Measurements from ENCODE around the gene LRP5. TPM values are rescaled to one million over a fixed set of nuclear protein-coding genes. Genes with fewer than 3 reads are reported as not detected.

LRP5 gene
- total RNA-seq, 1 experiment from 2014 or later: 55.2 TPM

DNA sequence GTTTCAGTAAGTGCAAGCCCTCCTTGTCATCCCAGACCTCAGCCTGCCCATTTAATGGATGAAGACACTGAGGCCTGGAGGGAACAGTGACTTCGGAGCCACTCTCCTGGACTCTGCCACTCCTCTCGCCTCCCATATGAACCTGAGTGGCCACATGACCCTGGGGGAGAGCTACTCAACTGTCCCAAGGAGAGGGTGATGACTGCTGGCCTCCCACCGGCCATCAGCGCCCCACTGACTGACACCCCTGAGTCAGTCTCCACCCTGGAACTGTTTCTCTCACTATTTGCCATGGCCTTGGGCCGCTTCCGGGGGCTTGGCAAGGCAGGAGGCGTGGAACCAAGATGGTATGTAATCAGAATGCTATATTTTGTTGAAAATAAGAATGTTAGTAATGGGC is 17.1 kb downstream of the LRP5 start (continued):
- TF ChIP-seq, protein P1, sequence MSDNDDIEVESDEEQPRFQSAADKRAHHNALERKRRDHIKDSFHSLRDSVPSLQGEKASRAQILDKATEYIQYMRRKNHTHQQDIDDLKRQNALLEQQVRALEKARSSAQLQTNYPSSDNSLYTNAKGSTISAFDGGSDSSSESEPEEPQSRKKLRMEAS (IDR thresholded peaks at IDR 0.05): no peak

DNA sequence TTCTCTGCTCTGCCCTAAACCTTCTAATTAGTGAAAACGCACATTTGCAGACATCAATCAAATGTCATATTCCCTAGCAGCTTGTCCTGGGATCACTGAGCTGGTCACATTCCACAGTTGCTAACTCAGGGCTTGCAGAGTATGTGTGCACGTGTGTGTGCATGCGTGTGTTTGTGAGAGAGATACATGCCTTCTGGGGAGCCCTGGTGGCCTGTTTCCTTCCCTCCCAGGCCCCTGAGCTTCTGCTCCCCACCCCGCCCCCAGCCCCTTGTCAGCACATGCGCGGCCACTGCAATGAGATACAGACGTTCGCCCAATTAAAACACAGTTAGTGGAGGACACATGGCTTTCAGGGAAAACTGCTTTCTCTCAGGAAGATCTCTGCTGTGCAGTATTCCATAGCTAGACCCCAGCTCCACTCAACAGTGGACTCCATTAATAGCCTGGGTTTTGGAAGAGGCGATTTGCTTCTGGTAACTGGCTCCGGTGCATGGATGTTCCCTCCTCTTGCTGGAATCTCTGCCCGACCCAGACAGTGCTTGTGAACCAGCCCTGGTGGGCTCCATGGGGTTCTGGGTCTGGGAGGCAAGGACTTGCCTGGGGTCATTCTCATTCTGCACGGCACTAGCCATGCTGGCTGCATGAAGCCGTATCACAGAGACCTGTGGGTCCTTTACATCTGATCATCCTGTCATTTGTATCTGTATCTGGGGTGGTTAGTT is 17.7 kb downstream of the LRP5 start:
- H3K4me1 ChIP-seq (ENCODE audit: control insufficient read depth in 1 of 2, insufficient read depth in 2 of 2, low read length in 2 of 2): peaks cover 0 to 5% of the 10 kb centered on the region in 2 experiments; a peak in 1 of 4 replicates
- no peak overlapping the region for H3K27ac ChIP-seq (ENCODE audit: low read depth, low read length)
- no peak overlapping the region for H3K4me2 ChIP-seq (ENCODE audit: low read length)
- no peak overlapping the region for H3K9ac ChIP-seq (ENCODE audit: low read length)
- TF ChIP-seq RAD21 (IDR thresholded peaks at IDR 0.05; ENCODE audit: low read depth) (no peak), ZFX (IDR thresholded peaks at IDR 0.05) (no peak), JUND (IDR thresholded peaks at IDR 0.05) (no peak), ELF1 (IDR thresholded peaks at IDR 0.05; ENCODE audit: borderline replicate concordance, low read depth) (no peak), SP1 (IDR thresholded peaks at IDR 0.05; ENCODE audit: low read depth) (no peak), ZNF274 (IDR thresholded peaks at IDR 0.05; ENCODE audit: low read depth, low read length) (no peak), TCF7L2 (IDR thresholded peaks at IDR 0.05; ENCODE audit: borderline replicate concordance, extremely low read depth, insufficient read depth, insufficient read length) (no peak), POLR2AphosphoS5 (IDR thresholded peaks at IDR 0.05; ENCODE audit: low read depth, low read length) (no peak), POLR2A (IDR thresholded peaks at IDR 0.05; ENCODE audit: borderline replicate concordance, extremely low read depth, insufficient read depth, insufficient read length) (no peak), FOSL1 (IDR thresholded peaks at IDR 0.05; ENCODE audit: low read depth) (no peak)
- TF ChIP-seq, protein P2, sequence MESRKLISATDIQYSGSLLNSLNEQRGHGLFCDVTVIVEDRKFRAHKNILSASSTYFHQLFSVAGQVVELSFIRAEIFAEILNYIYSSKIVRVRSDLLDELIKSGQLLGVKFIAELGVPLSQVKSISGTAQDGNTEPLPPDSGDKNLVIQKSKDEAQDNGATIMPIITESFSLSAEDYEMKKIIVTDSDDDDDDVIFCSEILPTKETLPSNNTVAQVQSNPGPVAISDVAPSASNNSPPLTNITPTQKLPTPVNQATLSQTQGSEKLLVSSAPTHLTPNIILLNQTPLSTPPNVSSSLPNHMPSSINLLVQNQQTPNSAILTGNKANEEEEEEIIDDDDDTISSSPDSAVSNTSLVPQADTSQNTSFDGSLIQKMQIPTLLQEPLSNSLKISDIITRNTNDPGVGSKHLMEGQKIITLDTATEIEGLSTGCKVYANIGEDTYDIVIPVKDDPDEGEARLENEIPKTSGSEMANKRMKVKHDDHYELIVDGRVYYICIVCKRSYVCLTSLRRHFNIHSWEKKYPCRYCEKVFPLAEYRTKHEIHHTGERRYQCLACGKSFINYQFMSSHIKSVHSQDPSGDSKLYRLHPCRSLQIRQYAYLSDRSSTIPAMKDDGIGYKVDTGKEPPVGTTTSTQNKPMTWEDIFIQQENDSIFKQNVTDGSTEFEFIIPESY (IDR thresholded peaks at IDR 0.05; ENCODE audit: extremely low read depth, insufficient replicate concordance, low read length): no peak
- TF ChIP-seq, protein P3, sequence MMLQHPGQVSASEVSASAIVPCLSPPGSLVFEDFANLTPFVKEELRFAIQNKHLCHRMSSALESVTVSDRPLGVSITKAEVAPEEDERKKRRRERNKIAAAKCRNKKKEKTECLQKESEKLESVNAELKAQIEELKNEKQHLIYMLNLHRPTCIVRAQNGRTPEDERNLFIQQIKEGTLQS (IDR thresholded peaks at IDR 0.05): no peak
- RAD21 ChIA-PET (ENCODE audit: low non-redundant PET in 1 of 2, low total read pairs in 2 of 2, uncharacterized antibody in 2 of 2, unreplicated experiment in 2 of 2): no interaction called here
- no TSS peak for BruUV-seq (replicated peaks)
- H3K27me3 ChIP-seq (ENCODE audit: insufficient read depth, low read length): no peaks in the 10 kb centered on the region
- DNase-seq (ENCODE audit: low read depth, low spot score) (no peak), ATAC-seq (no peak)
- no peaks in the 10 kb centered on the region for H3K9me2 ChIP-seq (ENCODE audit: insufficient read depth)
- H2AFZ ChIP-seq (ENCODE audit: low read depth, low read length, poor library complexity, severe bottlenecking): no peak overlapping the region
- intact Hi-C loops (cut with micrococcal nuclease): no loop called here
- CTCF ChIA-PET: no interaction called here
- POLR2A ChIA-PET: interaction anchor here (2.0 kb wide), 1 partner anchor 13 kb away, joined by 5 read pairs; no protein-coding TSS in a partner anchor
- H3K36me3 ChIP-seq (ENCODE audit: control insufficient read depth in 1 of 2, insufficient read depth in 2 of 2, low read length in 2 of 2): no peaks in the 10 kb centered on the region
- H4K20me1 ChIP-seq (ENCODE audit: insufficient read depth): no peaks in the 10 kb centered on the region
- no peaks in the 10 kb centered on the region for H3K9me3 ChIP-seq (ENCODE audit: control insufficient read depth in 1 of 2, insufficient read depth in 1 of 2, low read depth in 1 of 2, low read length in 2 of 2)
- H3K79me2 ChIP-seq (ENCODE audit: insufficient read depth, low read length): peaks cover 37% of the 10 kb centered on the region; the same call in 1 of the 2 replicates
- H3K4me3 ChIP-seq (replicated peaks in 1 of 2; ENCODE audit: low read depth in 1 of 2, low read length in 2 of 2): no peak overlapping the region

All from HCT116 (cell line).